ENCODE results near the gene TSEN54. TPM values are rescaled to one million over a fixed set of nuclear protein-coding genes. Genes with fewer than 3 reads are reported as not detected.
A peak's percentile ranks its signal among the peaks of the same experiment; 100 is the strongest.

TSEN54 gene
- 45.4 and 57.4 TPM in 2 replicates for total RNA-seq (2014; rRNA removed; shearing (Covaris generic))
- 57.9 and 69.8 TPM in 2 replicates for total RNA-seq (2022)
- percentile 64 among the genes with signal in this experiment for Bru-seq, nascent RNA
- percentile 74 among the genes with signal in this experiment for BruChase-seq, experiment 1, labeled RNA remaining after a 6-hour chase
- percentile 70 among the genes with signal in this experiment for BruChase-seq, experiment 2, labeled RNA remaining after a 2-hour chase
- long read RNA-seq, transcript TSEN54-201 (11 exons, 1,944 nt) = major isoform, 150 of 245 reads
- long read RNA-seq, partial matches to known transcripts = 22 of 245 reads
- long read RNA-seq, other reads (novel, unspliced or antisense) = 70 of 245 reads

DNA sequence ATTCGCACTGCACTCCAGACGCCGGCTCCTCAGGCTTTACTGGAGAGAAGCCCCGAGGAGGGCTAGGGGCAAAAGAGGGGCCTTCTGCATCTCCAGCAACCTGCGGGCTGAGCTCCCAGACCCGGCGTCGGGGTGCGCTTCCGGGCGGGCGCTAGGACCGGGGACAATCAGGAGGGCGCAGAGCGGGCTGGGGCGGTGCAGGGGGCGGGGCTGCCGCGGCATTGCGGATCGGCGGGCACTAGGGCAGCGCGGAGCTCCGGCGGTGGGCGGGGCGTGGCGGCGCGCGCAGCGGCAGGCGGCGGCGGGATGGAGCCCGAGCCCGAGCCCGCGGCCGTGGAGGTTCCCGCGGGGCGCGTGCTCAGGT is at the start of gene TSEN54:
Gene TSEN54, plus strand, starts transcription at position 274 of the 364 bp plus-strand sequence. Its CDS starts 33 bp downstream, at position 307.
- Histone ChIP-seq H3K36me3 (ENCODE audit: insufficient read depth, low read length) (peaks cover 20% of the 10 kb centered on the region; the same call in 1 of the 2 replicates), H2AFZ (ENCODE audit: low read length) (peak within 1 kb of the TSS; percentile 82), H3K4me3 (ENCODE audit: low read depth, low read length, poor library complexity, severe bottlenecking) (peak within 1 kb of the TSS; percentile 91), H4K20me1 (ENCODE audit: insufficient read depth, low read length) (peaks cover 8% of the 10 kb centered on the region; the same call in 1 of the 2 replicates), H3K9me3 (ENCODE audit: low read length) (no peaks in the 10 kb centered on the region), H3K79me2 (ENCODE audit: insufficient read depth, low read depth, low read length) (peaks cover 6% of the 10 kb centered on the region; the same call in 1 of the 2 replicates), H3K4me2 (ENCODE audit: low read length) (peak within 1 kb of the TSS; percentile 91), H3K4me1 (ENCODE audit: insufficient read depth, low read length, poor library complexity, severe bottlenecking) (peaks cover 31% of the 10 kb centered on the region), H3K27ac (ENCODE audit: low read depth, low read length, poor library complexity, severe bottlenecking) (peak within 1 kb of the TSS; percentile 14), H3K9me2 (ENCODE audit: insufficient read depth, low read length) (no peaks in the 10 kb centered on the region)
- CTCF ChIA-PET (ENCODE audit: unreplicated experiment) = interaction anchor here (0.7 to 1.3 kb wide), 6 partner anchors 9 to 311 kb away, joined by 3 to 6 read pairs (median 4); partner anchors contain the start of gene LLGL2
- intact Hi-C loops (cut with micrococcal nuclease; ENCODE audit: unreplicated experiment) = loop anchor here (1.0 to 5.0 kb wide), 4 partner anchors 51 to 229 kb away; partner anchors contain the start of gene SLC25A19
- POLR2A ChIA-PET = interaction anchor here (0.5 to 1.3 kb wide), 4 partner anchors 55 to 839 kb away, joined by 3 to 8 read pairs (median 4); partner anchors contain the start of gene SLC25A19
- DNase-seq (ENCODE audit: low spot score) = peak; percentile 96
- BruUV-seq (replicated peaks) = no TSS peak
- TF ChIP-seq EZH2phosphoT487 (IDR thresholded peaks at IDR 0.05; ENCODE audit: borderline replicate concordance, low read depth, low read length) = no peak
- TF ChIP-seq, protein P1, sequence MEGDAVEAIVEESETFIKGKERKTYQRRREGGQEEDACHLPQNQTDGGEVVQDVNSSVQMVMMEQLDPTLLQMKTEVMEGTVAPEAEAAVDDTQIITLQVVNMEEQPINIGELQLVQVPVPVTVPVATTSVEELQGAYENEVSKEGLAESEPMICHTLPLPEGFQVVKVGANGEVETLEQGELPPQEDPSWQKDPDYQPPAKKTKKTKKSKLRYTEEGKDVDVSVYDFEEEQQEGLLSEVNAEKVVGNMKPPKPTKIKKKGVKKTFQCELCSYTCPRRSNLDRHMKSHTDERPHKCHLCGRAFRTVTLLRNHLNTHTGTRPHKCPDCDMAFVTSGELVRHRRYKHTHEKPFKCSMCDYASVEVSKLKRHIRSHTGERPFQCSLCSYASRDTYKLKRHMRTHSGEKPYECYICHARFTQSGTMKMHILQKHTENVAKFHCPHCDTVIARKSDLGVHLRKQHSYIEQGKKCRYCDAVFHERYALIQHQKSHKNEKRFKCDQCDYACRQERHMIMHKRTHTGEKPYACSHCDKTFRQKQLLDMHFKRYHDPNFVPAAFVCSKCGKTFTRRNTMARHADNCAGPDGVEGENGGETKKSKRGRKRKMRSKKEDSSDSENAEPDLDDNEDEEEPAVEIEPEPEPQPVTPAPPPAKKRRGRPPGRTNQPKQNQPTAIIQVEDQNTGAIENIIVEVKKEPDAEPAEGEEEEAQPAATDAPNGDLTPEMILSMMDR (conservative IDR thresholded peaks at IDR 0.05; ENCODE audit: low read length) = no peak

DNA sequence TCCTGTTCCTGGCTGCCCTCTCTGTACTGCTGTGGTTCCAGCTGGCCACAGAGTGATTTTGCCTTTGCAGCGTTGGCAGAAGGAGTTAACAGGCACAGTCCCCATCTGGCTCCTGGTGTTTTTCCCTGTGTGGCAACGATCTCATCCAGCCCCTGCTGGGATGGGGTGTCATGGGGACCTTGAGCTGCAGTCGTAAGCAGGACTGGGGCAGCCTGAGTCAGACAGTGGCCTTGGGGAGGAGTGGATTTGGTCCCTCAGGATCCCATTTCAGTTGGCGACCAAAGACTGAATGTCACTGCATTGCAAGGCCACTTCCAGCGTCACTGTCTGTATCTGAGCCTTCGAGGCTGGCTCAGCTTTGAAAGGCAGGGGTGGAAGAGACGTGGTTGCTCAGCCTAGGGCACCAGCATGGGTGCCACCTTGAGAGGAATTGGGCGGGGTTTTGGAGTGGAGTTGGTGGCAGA is 48.0 kb upstream of the TSEN54 start:
- DNase-seq (ENCODE audit: low spot score) = no peak
- Histone ChIP-seq H3K4me2 (ENCODE audit: low read length) (no peak overlapping the region), H2AFZ (ENCODE audit: low read length) (no peak overlapping the region), H4K20me1 (ENCODE audit: insufficient read depth, low read length) (peaks cover under 1% of the 10 kb centered on the region; the same call in 1 of the 2 replicates), H3K4me1 (ENCODE audit: insufficient read depth, low read length, poor library complexity, severe bottlenecking) (peaks cover 14% of the 10 kb centered on the region), H3K9me3 (ENCODE audit: low read length) (no peaks in the 10 kb centered on the region), H3K36me3 (ENCODE audit: insufficient read depth, low read length) (peaks cover 19% of the 10 kb centered on the region), H3K79me2 (ENCODE audit: insufficient read depth, low read depth, low read length) (no peaks in the 10 kb centered on the region), H3K9me2 (ENCODE audit: insufficient read depth, low read length) (no peaks in the 10 kb centered on the region), H3K4me3 (ENCODE audit: low read depth, low read length, poor library complexity, severe bottlenecking) (no peak overlapping the region), H3K27ac (ENCODE audit: low read depth, low read length, poor library complexity, severe bottlenecking) (no peak overlapping the region)
- TF ChIP-seq, protein P1 (conservative IDR thresholded peaks at IDR 0.05; ENCODE audit: low read length) = no peak
- TF ChIP-seq EZH2phosphoT487 (IDR thresholded peaks at IDR 0.05; ENCODE audit: borderline replicate concordance, low read depth, low read length) = no peak
- ChIA-PET CTCF (ENCODE audit: unreplicated experiment) (no interaction called here), POLR2A (interaction anchor here (1.0 to 1.4 kb wide), 2 partner anchors 12 to 14 kb away, joined by 3 to 6 read pairs; partner anchors contain the start of gene TMEM94)
- intact Hi-C loops (cut with micrococcal nuclease; ENCODE audit: unreplicated experiment) = no loop called here
- no TSS peak for BruUV-seq (replicated peaks)

Measured in OCI-LY7 (cell line).